Ascending aorta (tissue), 2 donors: Measurements from ENCODE around the gene S1PR3. TPM values are rescaled to one million over a fixed set of nuclear protein-coding genes. Genes with fewer than 3 reads are reported as not detected.

ENCODE experiments used
- DNase-seq, 2 donors: peaks; one replicate each; pipeline ENCODE4 v3.0.0-alpha.2; 2019; ENCODE audit warnings: low spot score in 2 of 2
- H3K27ac ChIP-seq, 2 donors: fragments of 200-600 bp; sonication (generic); one replicate each; pipeline ENCODE4 v1.5.1; 2016 to 2017; ENCODE audit warnings: mild to moderate bottlenecking in 1 of 2
- H3K27me3 ChIP-seq: fragments of 200-600 bp; sonication (generic); one replicate; pipeline ENCODE4 v1.5.1; 2017
- H3K36me3 ChIP-seq, 2 donors: fragments of 200-600 bp; sonication (generic); one replicate each; pipeline ENCODE4 v1.5.1; 2016
- H3K4me1 ChIP-seq, 2 donors: fragments of 200-600 bp; sonication (generic); one replicate each; pipeline ENCODE4 v1.5.1; 2016 to 2017; ENCODE audit warnings: mild to moderate bottlenecking in 1 of 2
- H3K4me3 ChIP-seq, 2 donors: fragments of 200-600 bp; sonication (generic); one replicate each; pipeline ENCODE4 v1.5.1; 2016 to 2017; ENCODE audit warnings: mild to moderate bottlenecking in 1 of 2
- H3K9me3 ChIP-seq, 2 donors: fragments of 200-600 bp; sonication (generic); one replicate each; pipeline ENCODE4 v1.5.1; 2016
- intact Hi-C: fragments of 100-400 bp; cut with DNase I; formaldehyde crosslinking; loops from one replicate; pipeline ENCODE4 v1.15.1; 2023
- total RNA-seq: library from RNA; depleted of rRNA; stranded (reverse); fragments of >200 nt; gene quantifications from one replicate; pipeline ENCODE4 v1.1.0, GENCODE V29; 2016
- TF ChIP-seq, protein P1 (sequence below), 3 experiments: fragments of 200-600 bp in 2 of 3; fragments of 450-650 bp in 1 of 3; sonication (generic) in 2 of 3; IDR thresholded peaks; one replicate each; pipeline ENCODE4 v1.5.1; 2016 to 2019; ENCODE audit warnings: antibody characterized with exemption in 3 of 3, mild to moderate bottlenecking in 1 of 3, moderate library complexity in 1 of 3

Gene S1PR3
- total RNA-seq, 1 donor from 2014 or later = 59.3 TPM

DNA sequence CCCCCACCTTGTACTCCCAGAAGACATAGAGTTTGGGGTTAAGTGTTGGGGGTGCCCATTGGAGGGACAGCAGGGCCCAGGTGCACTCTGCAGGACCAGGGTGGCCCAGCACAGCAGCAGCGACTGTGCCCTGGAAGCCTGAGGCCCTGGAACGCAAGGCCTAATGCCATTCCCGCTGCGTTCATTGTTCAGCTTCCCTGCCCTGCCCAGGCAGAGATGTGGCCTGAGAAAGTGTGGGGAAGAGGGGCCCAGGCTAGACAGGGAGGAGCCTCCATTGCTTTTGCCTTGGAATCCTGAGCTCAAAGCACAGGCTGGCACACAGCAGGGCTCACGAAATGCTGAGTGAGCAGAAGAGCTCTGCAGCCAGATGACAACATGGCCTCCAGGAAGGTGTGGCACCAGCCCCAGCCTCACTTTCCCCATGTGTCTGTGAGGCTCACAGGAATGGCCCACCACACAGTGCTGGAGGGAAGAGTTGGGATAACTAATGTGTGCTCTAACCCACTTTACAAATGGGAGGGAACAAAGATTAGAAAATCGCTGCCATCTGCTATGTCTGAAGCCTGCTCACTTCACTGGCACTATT, 19.4 kb downstream of the S1PR3 start:
- H3K27ac ChIP-seq = no peak overlapping the region
- no peaks in the 10 kb centered on the region for H3K27me3 ChIP-seq
- intact Hi-C loops = no loop called here
- no peaks in the 10 kb centered on the region for H3K4me1 ChIP-seq
- H3K9me3 ChIP-seq = no peaks in the 10 kb centered on the region
- H3K36me3 ChIP-seq = peaks cover 0 to 10% of the 10 kb centered on the region in 2 donors
- no peak overlapping the region for H3K4me3 ChIP-seq
- TF ChIP-seq, protein P1, sequence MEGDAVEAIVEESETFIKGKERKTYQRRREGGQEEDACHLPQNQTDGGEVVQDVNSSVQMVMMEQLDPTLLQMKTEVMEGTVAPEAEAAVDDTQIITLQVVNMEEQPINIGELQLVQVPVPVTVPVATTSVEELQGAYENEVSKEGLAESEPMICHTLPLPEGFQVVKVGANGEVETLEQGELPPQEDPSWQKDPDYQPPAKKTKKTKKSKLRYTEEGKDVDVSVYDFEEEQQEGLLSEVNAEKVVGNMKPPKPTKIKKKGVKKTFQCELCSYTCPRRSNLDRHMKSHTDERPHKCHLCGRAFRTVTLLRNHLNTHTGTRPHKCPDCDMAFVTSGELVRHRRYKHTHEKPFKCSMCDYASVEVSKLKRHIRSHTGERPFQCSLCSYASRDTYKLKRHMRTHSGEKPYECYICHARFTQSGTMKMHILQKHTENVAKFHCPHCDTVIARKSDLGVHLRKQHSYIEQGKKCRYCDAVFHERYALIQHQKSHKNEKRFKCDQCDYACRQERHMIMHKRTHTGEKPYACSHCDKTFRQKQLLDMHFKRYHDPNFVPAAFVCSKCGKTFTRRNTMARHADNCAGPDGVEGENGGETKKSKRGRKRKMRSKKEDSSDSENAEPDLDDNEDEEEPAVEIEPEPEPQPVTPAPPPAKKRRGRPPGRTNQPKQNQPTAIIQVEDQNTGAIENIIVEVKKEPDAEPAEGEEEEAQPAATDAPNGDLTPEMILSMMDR (IDR thresholded peaks at IDR 0.05) = no peak
- DNase-seq = peak in 1 of 2 donors; percentile 58

DNA sequence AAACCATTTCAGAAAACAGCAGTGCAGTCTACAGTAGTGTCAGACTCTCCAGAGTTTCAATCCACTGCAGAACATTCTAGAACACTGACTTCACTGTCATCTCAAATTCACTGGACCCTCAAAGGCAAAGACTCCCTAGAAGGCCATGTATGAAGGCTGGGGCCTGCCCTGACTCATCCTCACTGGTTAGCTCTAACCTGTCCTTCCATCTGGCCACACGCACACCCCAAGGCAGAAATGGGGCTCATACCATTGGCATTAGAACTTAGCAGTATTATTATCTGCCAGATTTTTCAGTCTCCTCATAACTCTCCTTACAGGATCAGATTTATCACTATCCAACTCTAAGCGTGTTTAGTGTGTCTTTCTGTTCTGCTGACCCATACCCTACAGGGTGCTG, 20.4 kb downstream of the S1PR3 start:
- Histone ChIP-seq H3K4me1 (no peaks in the 10 kb centered on the region), H3K27ac (no peak overlapping the region), H3K27me3 (no peaks in the 10 kb centered on the region), H3K9me3 (no peaks in the 10 kb centered on the region), H3K4me3 (no peak overlapping the region), H3K36me3 (peaks cover 0 to 5% of the 10 kb centered on the region in 2 donors)
- TF ChIP-seq, protein P1 (IDR thresholded peaks at IDR 0.05) = no peak
- no peak for DNase-seq
- intact Hi-C loops = no loop called here

DNA sequence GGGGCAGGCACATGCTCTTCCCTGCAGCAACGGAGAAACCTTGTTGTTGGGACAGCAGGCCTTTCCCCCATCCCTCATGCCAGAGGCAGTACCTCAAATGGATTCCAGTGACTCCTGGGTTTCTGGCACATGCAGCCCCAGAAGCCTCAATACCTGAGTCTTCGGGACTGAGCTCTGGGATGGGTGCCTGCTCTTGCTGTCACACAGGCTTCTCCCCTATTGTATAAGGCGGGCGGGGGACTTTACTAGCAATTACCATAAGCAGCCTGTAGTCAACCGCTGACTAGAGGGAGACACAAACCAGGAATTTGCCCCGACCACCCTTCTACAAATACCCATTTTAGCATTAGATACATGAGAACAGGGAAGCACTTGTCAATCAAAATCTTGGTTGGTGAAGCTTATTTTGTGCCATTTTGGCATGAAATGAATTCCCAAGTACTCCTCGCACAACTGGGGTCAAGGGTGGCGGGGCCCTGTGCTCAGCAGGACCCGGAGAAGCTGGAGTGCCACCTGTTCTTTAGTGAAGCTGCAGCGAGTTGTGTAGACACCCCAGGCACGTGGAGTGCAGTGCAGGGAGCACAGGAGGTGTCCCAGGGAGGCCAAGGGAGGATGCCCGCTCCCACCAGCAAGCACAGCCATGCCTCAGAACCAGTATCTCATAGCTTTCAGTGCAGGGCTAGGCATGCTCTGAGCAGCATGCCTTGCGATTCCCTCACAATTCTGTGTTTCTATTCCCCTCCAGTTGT, 21.2 kb downstream of the S1PR3 start:
- H3K4me3 ChIP-seq = no peak overlapping the region
- intact Hi-C loops = no loop called here
- no peaks in the 10 kb centered on the region for H3K4me1 ChIP-seq
- no peak overlapping the region for H3K27ac ChIP-seq
- H3K9me3 ChIP-seq = no peaks in the 10 kb centered on the region
- no peaks in the 10 kb centered on the region for H3K27me3 ChIP-seq
- peak in 1 of 2 donors; percentile 58 for DNase-seq
- peaks cover 0 to under 1% of the 10 kb centered on the region in 2 donors for H3K36me3 ChIP-seq
- TF ChIP-seq, protein P1 (IDR thresholded peaks at IDR 0.05) = no peak

DNA sequence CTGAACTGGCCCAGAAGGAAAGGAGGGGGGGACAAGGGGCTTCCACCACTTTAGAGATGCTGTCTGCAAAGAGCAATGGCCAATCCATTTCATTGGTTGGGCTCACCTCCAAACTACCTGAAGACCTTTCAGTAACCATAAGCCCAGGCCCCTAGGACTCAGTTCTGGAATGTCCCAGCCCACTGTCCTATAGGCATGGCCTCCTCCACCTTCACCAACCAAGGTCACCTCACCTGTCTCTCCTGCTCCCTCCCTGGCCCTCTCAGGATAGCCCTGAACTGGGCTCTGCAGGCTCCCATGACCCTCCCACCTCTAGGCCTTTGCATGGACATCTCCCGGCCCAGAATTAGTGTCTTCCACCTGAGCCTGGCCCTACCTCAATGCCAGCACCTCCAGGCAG, 22.4 kb downstream of the S1PR3 start:
- TF ChIP-seq, protein P1 (IDR thresholded peaks at IDR 0.05) = no peak
- DNase-seq = no peak

DNA sequence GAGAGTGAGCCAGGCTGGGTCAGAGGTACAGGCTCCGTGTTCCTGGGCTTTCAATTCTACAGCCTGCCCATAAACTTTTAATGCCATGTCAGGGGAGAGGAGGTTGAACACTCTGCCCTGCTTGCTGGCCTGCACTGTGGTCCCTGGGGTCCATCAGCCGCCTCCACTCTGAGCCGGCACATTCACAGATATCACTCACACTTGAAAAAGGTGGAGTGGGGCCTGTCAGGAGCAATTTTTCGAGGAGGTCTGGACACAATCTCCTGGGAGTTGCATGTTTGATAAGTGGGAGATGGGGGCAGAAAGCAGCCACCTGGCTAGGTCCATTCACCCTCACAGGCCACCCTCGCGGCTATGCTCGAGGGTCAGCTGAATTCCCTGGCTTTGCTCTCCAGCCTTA, 22.9 kb downstream of the S1PR3 start:
- Histone ChIP-seq H3K4me3 (no peak overlapping the region), H3K36me3 (no peaks in the 10 kb centered on the region), H3K27ac (no peak overlapping the region), H3K4me1 (no peaks in the 10 kb centered on the region), H3K9me3 (no peaks in the 10 kb centered on the region), H3K27me3 (no peaks in the 10 kb centered on the region)
- DNase-seq = no peak
- intact Hi-C loops = no loop called here
- TF ChIP-seq, protein P1 (IDR thresholded peaks at IDR 0.05) = no peak

More for the DNA sequence above, 22.4 kb downstream of the S1PR3 start:
- no peaks in the 10 kb centered on the region for H3K4me1 ChIP-seq
- intact Hi-C loops = no loop called here
- no peak overlapping the region for H3K27ac ChIP-seq
- no peaks in the 10 kb centered on the region for H3K27me3 ChIP-seq
- H3K36me3 ChIP-seq = no peaks in the 10 kb centered on the region
- no peaks in the 10 kb centered on the region for H3K9me3 ChIP-seq
- H3K4me3 ChIP-seq = no peak overlapping the region
